ENCODE measurements around the gene NEDD4L.

- TF ChIP-seq CTCF (IDR thresholded peaks at IDR 0.05) (no peak), EZH2 (IDR thresholded peaks at IDR 0.05; ENCODE audit: borderline replicate concordance, insufficient read depth, low read depth, low read length, poor library complexity, severe bottlenecking) (no peak)
Observed at GRCh38 chr18:58379443-58379842, 335.4 kb downstream of the NEDD4L start.

All from B cell (primary cell).